Mesothelial cell of epicardium (in vitro differentiated cells): Measurements from ENCODE around the gene LRMDA. TPM values are rescaled to one million over a fixed set of nuclear protein-coding genes. Genes with fewer than 3 reads are reported as not detected.
A peak's percentile ranks its signal among the peaks of the same experiment; 100 is the strongest.

Experiments
- DNase-seq, 2 experiments: peaks; one replicate each; pipeline ENCODE4 v3.0.0; 2021; ENCODE audit warnings: low spot score in 2 of 2; ENCODE audit not compliant: unreplicated experiment in 2 of 2
- H3K27ac Mint-ChIP-seq: 2 replicates; pipeline ENCODE4 v1.8.0; 2021; ENCODE audit warnings: mixed read lengths
- H3K27me3 Mint-ChIP-seq: 2 replicates; pipeline ENCODE4 v1.8.0; 2021; ENCODE audit warnings: low read depth, mixed read lengths
- H3K36me3 Mint-ChIP-seq: 2 replicates; pipeline ENCODE4 v1.8.0; 2021; ENCODE audit warnings: mixed read lengths
- H3K4me1 Mint-ChIP-seq: 2 replicates; pipeline ENCODE4 v1.8.0; 2021; ENCODE audit warnings: mixed read lengths
- H3K4me3 Mint-ChIP-seq: 2 replicates; pipeline ENCODE4 v1.8.0; 2021; ENCODE audit warnings: mild to moderate bottlenecking, moderate library complexity, mixed read lengths
- H3K9me3 Mint-ChIP-seq: 2 replicates; pipeline ENCODE4 v1.8.0; 2021; ENCODE audit warnings: mixed read lengths
- CTCF ChIP-seq: fragments of 200-600 bp; sonication (generic); IDR thresholded peaks from one replicate; pipeline ENCODE4 v1.5.0; 2021; ENCODE audit warnings: antibody characterized with exemption; ENCODE audit not compliant: unreplicated experiment
- total RNA-seq: library from RNA; stranded (reverse); gene quantifications from 3 replicates; pipeline ENCODE4 v1.2.1, GENCODE V29; 2021

Gene LRMDA
- total RNA-seq, 1 donor from 2014 or later, result 2.0 TPM

DNA sequence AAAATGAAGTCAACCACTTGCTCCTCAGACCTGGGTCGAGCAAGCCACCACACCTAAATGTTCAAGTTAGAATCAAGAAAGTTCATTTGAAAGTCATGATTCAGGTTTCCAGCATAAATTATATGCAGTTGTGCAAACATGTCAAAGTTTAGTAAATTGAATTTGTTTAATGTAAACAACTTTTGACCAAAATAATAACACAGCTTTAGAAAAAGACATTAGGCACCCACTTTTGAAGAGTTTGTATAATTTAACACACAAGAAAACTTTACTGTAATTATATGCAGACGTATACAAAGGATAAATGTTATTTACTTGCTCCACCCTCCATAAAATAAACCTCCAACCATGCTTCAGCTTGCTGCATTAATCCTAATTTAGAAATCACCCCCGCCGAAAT, 680.0 kb downstream of the LRMDA start:
- H3K9me3 Mint-ChIP-seq, result no peaks in the 10 kb centered on the region
- H3K36me3 Mint-ChIP-seq, result no peaks in the 10 kb centered on the region
- H3K27ac Mint-ChIP-seq, result no peak overlapping the region
- peak overlapping the region; percentile 45 for H3K4me3 Mint-ChIP-seq
- TF ChIP-seq CTCF, result no peak
- H3K4me1 Mint-ChIP-seq, result peaks cover 54% of the 10 kb centered on the region
- H3K27me3 Mint-ChIP-seq, result peaks cover 29% of the 10 kb centered on the region
- DNase-seq, result no peak

DNA sequence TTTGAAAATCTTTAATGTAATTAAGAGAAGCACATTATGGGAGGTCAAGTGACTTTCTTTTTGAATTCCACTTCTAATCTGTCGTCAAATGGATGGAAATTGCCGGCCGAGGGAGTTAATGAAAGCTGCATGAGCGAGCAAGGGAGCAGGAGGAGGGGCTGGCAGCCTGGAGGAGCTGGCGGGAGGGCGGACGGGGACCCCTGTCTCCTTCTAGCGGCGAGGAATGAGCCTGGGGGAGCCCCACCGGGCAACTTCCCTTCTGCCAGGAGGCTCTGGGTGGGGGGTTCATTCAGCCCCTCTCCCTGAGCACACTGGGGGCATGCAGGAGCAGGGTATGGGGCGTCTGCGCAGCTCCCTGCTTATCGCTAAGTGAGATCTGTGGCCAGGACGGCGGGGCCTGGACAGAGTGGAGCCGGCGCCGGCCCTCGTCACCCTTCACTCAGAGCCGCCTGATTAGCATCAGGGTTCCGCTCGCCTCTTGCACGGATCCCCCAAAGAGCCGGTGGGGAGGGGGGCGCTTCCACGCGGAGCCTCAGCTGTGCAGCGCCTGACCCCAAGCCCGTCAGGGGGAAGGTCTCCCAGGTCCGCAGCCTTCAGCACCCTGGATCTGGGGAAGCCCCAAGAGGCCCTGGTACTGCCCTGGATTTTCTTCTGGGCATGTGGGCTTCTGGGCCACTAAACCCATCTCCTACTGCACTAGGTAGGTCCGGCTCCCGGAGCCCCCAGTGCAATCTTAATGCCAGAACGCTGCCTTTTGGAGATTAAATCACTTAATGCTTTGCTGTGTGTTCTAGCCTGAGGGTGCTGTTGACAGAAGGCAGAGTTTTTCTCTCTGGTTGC, 680.8 kb downstream of the LRMDA start:
- H3K27ac Mint-ChIP-seq, result peak overlapping the region; percentile 22
- H3K4me3 Mint-ChIP-seq, result peak overlapping the region; percentile 45
- peak in 1 of 2 experiments; percentile 53 for DNase-seq
- H3K9me3 Mint-ChIP-seq, result no peaks in the 10 kb centered on the region
- H3K27me3 Mint-ChIP-seq, result peaks cover 27% of the 10 kb centered on the region
- TF ChIP-seq CTCF, result no peak
- H3K4me1 Mint-ChIP-seq, result peaks cover 49% of the 10 kb centered on the region
- no peaks in the 10 kb centered on the region for H3K36me3 Mint-ChIP-seq

DNA sequence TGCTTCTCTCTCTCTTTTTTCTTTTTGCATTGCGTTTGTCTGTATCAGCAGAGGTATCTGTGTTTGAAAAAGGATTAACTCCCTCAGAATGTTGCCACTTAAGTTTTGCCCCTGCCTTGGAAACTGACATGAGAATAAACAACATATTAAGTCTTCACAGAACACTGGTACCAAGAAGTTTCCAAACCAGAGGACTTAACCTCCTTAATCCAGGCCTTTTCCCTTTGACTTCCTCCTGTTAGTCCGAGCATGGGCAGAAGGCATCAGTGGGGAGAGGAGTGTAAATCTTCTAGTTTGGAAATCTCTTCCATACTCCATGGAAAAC, 681.4 kb downstream of the LRMDA start:
- no peaks in the 10 kb centered on the region for H3K36me3 Mint-ChIP-seq
- H3K4me3 Mint-ChIP-seq, result peak overlapping the region; percentile 45
- H3K4me1 Mint-ChIP-seq, result peaks cover 49% of the 10 kb centered on the region
- no peak for DNase-seq
- H3K9me3 Mint-ChIP-seq, result no peaks in the 10 kb centered on the region
- TF ChIP-seq CTCF, result no peak
- peaks cover 24% of the 10 kb centered on the region for H3K27me3 Mint-ChIP-seq
- peak overlapping the region; percentile 22 for H3K27ac Mint-ChIP-seq

- Mint-ChIP-seq H3K4me1 (peaks cover 51% of the 10 kb centered on the region), H3K27me3 (peaks cover 23% of the 10 kb centered on the region), H3K9me3 (no peaks in the 10 kb centered on the region), H3K27ac (no peak overlapping the region), H3K36me3 (no peaks in the 10 kb centered on the region), H3K4me3 (no peak overlapping the region)
- DNase-seq, result no peak
- TF ChIP-seq CTCF, result no peak
Measured at GRCh38 chr10:76113952-76114351, 682.5 kb downstream of the LRMDA start.

DNA sequence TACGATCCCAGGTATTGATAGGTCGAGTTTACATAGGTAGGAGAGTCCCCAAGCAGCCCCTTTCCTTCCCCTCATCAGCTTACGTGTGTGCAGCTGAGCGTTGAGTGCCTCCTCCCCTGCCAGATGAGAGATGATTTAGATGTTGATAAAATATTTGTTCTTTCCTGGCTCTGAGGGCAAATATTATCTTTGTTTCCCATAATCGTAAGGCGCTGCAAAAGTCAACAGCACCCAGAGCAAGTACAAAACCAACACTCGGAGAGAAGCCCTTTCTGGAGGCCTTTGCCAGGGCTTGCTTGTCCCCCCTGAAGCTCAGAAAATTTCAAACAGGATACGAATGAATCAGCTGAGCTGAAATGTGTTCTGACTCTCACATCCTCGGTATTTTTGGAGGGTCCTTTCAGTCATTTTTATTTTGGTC, 683.2 kb downstream of the LRMDA start:
- Mint-ChIP-seq H3K4me1 (peaks cover 51% of the 10 kb centered on the region), H3K36me3 (no peaks in the 10 kb centered on the region), H3K27me3 (peaks cover 19% of the 10 kb centered on the region), H3K4me3 (no peak overlapping the region), H3K9me3 (no peaks in the 10 kb centered on the region), H3K27ac (peak overlapping the region; percentile 28)
- TF ChIP-seq CTCF, result no peak
- no peak for DNase-seq
